GM19099 (cell line): ENCODE results near the gene SPTLC2.

ENCODE experiments used
- POLR2A ChIP-seq: IDR thresholded peaks from 3 replicates; pipeline ENCODE4 v1.6.1; 2011; ENCODE audit warnings: low read depth; ENCODE audit not compliant: insufficient read length; ENCODE audit errors: extremely low read depth

The SPTLC2 gene

DNA sequence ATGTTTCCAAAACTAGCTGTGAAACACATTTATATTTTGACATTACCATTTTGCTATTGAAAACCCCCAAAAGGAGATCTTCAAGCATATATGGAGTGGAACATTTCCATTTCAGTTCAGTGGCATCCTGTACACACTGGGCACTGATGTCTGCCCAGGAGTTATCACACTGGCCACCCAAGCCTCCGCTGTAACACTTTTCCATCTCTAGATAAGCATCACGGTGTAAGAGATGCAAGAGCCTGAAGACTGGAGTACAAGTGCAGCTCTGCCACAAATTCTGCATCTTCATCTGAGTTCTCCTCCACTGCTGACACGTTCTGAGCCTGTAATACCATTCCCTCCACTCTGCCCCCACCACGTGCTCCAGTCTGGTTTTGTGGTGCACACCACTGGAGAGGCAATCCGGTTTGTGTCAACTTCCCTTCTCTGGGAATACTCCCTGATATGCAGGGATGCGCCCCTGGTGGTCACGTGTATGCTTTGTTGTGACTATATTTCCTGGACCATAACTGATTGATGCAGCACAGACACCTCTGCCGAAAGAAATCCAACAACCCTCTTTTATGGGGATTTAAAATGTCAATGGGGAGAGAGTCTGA is 12.7 kb downstream of the SPTLC2 start:
- no peak for TF ChIP-seq POLR2A

- no peak for TF ChIP-seq POLR2A
Observed at GRCh38 chr14:77603031-77603430, 13.4 kb downstream of the SPTLC2 start.

DNA sequence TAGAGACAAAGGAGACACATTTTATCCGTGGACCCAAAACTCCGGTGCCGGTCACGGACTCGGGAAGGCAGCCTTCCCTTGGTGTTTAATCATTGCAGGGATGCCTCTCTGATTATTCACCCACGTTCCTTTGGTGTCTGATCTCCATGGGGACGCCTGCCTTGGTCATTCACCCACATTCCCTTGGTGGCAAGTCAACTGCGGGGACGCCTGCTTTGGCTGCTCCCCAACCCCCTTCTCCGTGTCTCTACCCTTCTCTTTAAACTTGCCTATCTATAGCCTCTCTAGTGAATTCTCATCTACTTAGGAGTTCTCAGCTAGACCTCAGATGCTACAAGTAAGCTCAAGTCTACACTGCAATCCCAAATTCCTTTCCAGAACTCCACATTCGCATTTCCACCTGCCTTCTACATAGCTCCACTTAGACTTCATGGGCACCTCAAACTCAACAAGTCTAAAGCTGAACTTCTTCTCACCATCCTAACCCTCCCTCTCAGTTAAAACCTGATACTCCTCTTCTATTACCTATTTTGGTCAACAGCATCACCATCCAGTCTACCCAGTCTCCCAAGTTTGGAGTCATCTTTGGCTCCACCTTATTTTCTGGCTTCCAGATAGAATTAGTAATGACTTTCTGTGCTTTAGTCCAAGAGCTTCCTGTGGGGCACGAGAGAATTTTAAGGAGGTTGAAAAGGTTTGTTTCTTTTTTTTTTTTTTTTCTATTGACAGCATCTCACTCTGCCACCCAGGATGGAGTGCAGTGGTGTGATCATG is 14.4 kb downstream of the SPTLC2 start:
- TF ChIP-seq POLR2A, result no peak

DNA sequence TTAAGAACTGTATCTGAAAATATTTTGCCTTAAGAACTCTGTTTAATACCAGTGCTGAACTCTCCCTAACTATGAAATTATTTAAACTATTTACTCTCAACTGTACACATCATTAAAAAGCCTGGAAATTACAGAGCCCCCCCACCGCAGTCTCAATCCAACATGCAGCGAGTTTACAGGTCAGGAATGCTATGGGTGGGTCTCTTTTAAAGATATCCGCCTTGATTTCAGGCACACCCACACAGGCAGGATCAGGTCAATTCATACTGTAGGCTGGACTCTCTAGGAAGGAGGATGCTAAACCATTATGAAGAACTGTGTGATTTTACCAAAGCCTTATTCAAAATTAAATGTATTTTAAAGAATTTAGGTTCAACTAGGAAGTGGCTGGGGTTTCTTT is 16.5 kb downstream of the SPTLC2 start:
- TF ChIP-seq POLR2A, result no peak

GRCh38 chr14:77598366-77599070 is 17.9 kb downstream of the SPTLC2 start:
- no peak for TF ChIP-seq POLR2A

- no peak for TF ChIP-seq POLR2A
Observed at GRCh38 chr14:77593501-77593961, 22.9 kb downstream of the SPTLC2 start.

DNA sequence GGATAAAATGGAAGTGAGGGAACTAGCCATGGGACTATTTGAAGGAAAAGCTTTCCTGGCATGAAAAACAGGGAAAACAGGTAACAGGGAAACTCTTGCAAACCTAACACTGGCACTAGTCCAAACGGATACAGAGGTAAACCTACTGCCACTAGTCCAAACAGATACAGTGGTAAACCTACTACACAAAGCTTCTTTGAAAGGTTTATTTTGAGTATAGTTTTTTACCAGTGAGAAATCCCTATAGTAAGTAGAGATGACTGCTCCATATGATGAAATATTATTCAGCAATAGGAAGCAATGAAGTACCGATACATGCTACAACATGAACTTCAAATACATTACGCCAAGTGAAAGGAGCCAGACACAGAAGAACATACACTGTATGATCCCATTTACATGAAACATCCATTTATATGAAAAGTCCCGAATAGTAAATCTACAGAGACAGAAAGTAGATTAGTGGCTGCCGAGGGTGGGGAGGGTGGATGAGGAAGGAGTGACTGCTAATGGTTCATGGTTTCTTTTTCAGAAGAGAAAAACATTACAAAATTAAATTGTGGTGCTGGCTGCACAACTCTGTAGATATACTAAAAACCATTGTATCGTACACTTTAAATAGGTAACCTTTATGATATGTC is 25.5 kb downstream of the SPTLC2 start:
- TF ChIP-seq POLR2A, result no peak

- no peak for TF ChIP-seq POLR2A
Observed at GRCh38 chr14:77589099-77589498, 27.3 kb downstream of the SPTLC2 start.

DNA sequence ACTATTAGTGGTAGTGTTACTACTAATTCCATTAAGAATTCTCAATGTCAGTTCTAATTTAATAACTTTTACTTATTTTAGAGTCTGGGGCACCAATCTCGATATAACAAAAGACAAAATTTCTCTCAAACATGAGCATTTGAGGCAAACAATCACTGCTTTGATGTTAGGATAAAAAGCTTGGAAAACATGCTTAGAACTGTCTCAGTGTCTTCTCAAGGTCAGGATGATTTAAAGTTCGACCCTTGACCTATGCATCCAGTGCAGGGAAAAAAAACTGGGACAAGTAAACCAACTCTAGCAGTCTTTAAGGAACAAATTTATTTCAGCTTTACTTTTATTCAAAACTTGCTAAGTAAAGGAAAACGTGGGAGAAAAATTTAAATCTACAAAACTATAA is 31.1 kb downstream of the SPTLC2 start:
- TF ChIP-seq POLR2A, result no peak

GRCh38 chr14:77584809-77585208 is 31.6 kb downstream of the SPTLC2 start:
- TF ChIP-seq POLR2A, result no peak

DNA sequence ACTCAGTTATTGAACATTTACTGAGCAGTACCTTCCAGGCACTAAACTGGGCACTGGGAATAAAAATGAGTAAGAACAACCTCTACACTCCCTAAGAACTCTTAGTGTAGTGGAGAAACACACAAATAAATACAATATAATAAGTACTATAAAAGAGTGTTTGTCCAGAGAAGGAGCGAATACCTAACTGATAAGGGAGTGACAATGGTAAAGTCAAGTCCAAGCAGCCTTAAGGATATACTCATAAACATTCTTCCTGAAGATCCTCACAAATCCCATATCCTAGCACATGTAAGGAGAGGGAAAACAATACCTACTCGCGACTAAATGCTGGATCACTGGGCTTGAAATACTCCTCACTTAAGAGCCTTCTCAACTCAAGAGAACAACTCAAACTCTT is 32.8 kb downstream of the SPTLC2 start:
- TF ChIP-seq POLR2A, result no peak

DNA sequence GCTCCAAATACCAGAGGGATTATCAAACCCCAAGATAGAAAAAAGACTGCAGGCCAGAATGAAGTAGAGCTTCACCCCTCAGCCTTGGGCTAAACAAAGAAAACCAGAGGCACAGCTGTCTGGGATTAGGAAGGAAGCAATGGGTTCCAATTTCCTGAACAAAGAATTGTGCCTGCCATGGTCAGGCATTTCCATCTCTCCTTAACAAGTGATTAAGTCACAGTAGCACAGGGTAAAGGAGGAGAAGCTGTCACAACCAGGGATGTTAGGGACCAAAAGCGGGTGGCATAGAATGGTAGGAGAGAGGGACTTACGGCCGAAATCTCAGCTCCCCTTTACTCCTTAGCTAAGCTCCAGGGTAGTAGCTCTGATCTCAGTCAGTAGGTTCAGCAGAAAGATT is 33.9 kb downstream of the SPTLC2 start:
- no peak for TF ChIP-seq POLR2A

DNA sequence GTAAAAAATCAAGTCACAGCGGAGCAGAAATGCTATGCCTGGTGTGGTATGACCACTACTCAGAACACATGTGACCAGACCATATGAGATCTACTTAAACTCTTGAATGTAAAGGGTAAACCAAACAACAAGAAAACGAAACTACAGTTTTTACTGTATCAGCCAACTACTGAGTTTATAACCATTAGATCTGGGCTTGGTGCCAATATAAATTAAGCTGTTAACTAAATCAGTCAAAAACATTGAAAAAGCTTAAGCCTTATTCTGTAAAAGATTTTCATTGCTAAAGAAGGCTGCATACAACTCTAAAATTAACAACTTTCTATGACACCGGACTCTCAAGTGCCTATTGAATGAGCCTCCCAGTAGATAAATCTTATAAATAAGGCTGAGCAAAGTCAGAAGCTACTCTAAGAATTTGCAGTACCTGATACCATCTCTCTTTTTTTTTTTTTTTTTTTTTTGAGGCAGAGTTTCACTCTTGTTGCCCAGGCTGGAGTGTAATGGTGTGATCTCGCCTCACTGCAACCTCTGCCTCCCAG is 35.4 kb downstream of the SPTLC2 start:
- no peak for TF ChIP-seq POLR2A

DNA sequence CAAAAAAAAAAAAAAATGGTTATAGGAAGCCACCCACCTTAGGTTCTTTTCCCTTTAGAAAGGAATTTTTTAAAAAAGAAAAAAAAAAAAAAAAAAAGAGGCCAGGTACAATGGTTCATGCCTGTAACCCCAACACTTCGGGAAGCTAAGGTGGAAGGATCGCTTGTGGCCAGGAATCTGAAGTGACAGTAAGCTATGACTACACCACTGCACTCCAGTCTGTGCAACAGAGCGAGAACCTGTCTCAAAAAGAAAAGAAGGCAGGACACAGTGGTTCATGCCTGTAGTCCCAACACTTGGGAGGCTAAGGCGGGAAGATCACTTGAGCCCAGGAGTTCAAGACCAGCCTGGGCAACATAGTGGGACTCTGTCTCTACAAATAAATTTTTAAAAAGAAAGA is 36.0 kb downstream of the SPTLC2 start:
- TF ChIP-seq POLR2A, result no peak

DNA sequence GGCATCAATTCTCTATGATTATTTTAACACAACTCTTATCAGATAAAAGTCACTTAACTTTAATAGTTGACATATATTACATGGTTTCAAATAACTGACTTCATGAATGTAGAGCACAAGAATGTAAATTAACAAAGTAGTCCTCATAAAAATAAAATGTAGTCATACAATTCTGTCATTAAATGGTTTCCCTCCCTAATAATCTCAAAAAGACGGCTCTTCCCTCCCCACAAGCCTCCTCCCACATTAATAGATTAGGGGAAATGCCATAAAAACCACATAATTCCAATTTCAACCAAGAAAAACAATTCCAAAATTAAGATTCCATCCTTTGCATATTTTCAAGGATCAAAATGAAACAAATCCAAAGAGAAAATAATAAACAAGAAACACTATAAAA is 36.7 kb downstream of the SPTLC2 start:
- TF ChIP-seq POLR2A, result no peak
